Measurements from ENCODE around the gene SDE2. TPM values are rescaled to one million over a fixed set of nuclear protein-coding genes. Genes with fewer than 3 reads are reported as not detected.
A peak's percentile ranks its signal among the peaks of the same experiment; 100 is the strongest.
"Not testable (repeated sequence)": the region's sequence is repeated elsewhere in the genome, so short reads cannot be mapped to it uniquely, and the experiment has no call there.

SDE2 gene
- total RNA-seq, 1 donor from 2014 or later: 18.4 TPM

GRCh38 chr1:226001088-226001487, 1.9 kb upstream of the SDE2 start:
- H3K36me3 ChIP-seq: no peaks in the 10 kb centered on the region
- peak overlapping the region; percentile 100 for H3K27ac ChIP-seq
- no peaks in the 10 kb centered on the region for H3K9me3 ChIP-seq
- H3K27me3 ChIP-seq (ENCODE audit: low read depth): no peaks in the 10 kb centered on the region
- DNase-seq (no peak), ATAC-seq (no peak)
- intact Hi-C loops (cut with DNase I): loop anchor here (5.0 kb wide), 1 partner anchor 61 kb away; the partner anchor contains the start of gene H3-3A
- H3K4me1 ChIP-seq: peaks cover 63% of the 10 kb centered on the region
- TF ChIP-seq CTCF (IDR thresholded peaks at IDR 0.05): no peak
- H3K4me3 ChIP-seq: no peak overlapping the region

- not testable (repeated sequence) for H3K27me3 ChIP-seq (ENCODE audit: low read depth); ATAC-seq; H3K9me3 ChIP-seq; H3K4me3 ChIP-seq; DNase-seq; H3K36me3 ChIP-seq
- intact Hi-C loops (cut with DNase I): loop anchor here (5.0 kb wide), 1 partner anchor 62 kb away; the partner anchor contains the start of gene H3-3A
- Histone ChIP-seq H3K27ac (peak overlapping the region; percentile 100), H3K4me1 (peaks cover 68% of the 10 kb centered on the region)
Measured at GRCh38 chr1:226000493-226001081, 1.4 kb upstream of the SDE2 start.

GRCh38 chr1:225999912-226000337, 782 bp upstream of the SDE2 start:
- H3K36me3 ChIP-seq: peaks cover 7% of the 10 kb centered on the region
- H3K9me3 ChIP-seq: no peaks in the 10 kb centered on the region
- peak overlapping the region; percentile 89 for H3K4me3 ChIP-seq
- DNase-seq: no peak
- H3K27ac ChIP-seq: peak overlapping the region; percentile 100
- peak; percentile 54 to 75 for ATAC-seq
- TF ChIP-seq CTCF (IDR thresholded peaks at IDR 0.05): no peak
- no peaks in the 10 kb centered on the region for H3K27me3 ChIP-seq (ENCODE audit: low read depth)
- intact Hi-C loops (cut with DNase I): loop anchor here (5.0 kb wide), 1 partner anchor 62 kb away; the partner anchor contains the start of gene H3-3A
- peaks cover 69% of the 10 kb centered on the region for H3K4me1 ChIP-seq

GRCh38 chr1:225998560-225999226, 450 bp downstream of the SDE2 start:
- H3K4me3 ChIP-seq: peak overlapping the region; percentile 89
- TF ChIP-seq CTCF (IDR thresholded peaks at IDR 0.05): no peak
- intact Hi-C loops (cut with DNase I): no loop called here
- peak overlapping the region; percentile 100 for H3K27ac ChIP-seq
- H3K4me1 ChIP-seq: peaks cover 75% of the 10 kb centered on the region
- H3K36me3 ChIP-seq: peaks cover 19% of the 10 kb centered on the region
- ATAC-seq (peak in 1 of 2 donors; percentile 31), DNase-seq (no peak)
- no peaks in the 10 kb centered on the region for H3K9me3 ChIP-seq
- H3K27me3 ChIP-seq (ENCODE audit: low read depth): no peaks in the 10 kb centered on the region

- Histone ChIP-seq H3K4me1 (peaks cover 61% of the 10 kb centered on the region), H3K4me3 (no peak overlapping the region), H3K27ac (no peak overlapping the region), H3K27me3 (ENCODE audit: low read depth) (no peaks in the 10 kb centered on the region), H3K9me3 (no peaks in the 10 kb centered on the region), H3K36me3 (peaks cover 35% of the 10 kb centered on the region)
- intact Hi-C loops (cut with DNase I): no loop called here
- ATAC-seq (no peak), DNase-seq (no peak)
- TF ChIP-seq CTCF (IDR thresholded peaks at IDR 0.05): no peak
Measured at GRCh38 chr1:225996946-225997545, 2.1 kb downstream of the SDE2 start.
